ENCODE data around the gene LPXN.
"Not testable (repeated sequence)": the region's sequence is repeated elsewhere in the genome, so short reads cannot be mapped to it uniquely, and the experiment has no call there.

Gene LPXN

GRCh38 chr11:58574881-58575280 lies 775 bp downstream of the LPXN start:
- DNase-seq (no peak), ATAC-seq (replicated peaks) (no peak)
- Mint-ChIP-seq H3K4me1 (ENCODE audit: low read depth in 2 of 2) (peaks cover 46 to 56% of the 10 kb centered on the region in 2 donors), H3K9me3 (no peaks in the 10 kb centered on the region), H3K4me3 (peak overlapping the region; percentile 90 to 92), H3K27ac (peak overlapping the region; percentile 97 to 100), H3K27me3 (no peaks in the 10 kb centered on the region), H3K36me3 (ENCODE audit: insufficient read depth) (peaks cover 72% of the 10 kb centered on the region)

DNA sequence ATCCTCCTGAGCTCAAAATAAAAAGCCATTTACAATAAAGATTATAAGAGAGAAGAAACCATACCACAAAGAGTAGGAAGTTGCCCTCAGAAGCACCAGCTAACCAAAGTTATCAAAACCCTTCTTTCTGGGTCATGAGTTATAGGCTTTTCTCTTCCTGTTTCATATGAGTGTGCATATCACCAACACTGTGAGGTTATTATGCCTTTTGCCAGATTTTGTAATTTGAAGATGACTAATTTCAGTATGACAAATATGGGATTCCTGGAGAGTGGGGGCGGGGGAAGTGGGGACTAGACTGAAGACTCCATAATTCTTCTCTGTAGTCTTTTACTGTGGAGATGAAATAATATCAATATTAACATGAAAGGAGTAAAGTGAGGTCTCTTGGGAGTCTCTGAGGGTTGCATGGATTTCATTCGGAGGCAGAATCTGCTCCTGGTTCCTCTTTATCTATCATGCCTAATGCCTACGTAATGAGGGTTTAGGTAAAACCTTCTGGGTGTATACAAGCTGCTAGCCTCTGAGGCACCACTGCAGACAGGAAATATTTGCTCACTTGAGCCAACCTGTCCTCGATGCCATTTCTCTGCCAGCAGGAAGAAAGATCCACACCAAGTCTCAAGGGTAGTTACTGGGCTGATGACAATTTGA lies 2.1 kb downstream of the LPXN start:
- Mint-ChIP-seq H3K27me3 (no peaks in the 10 kb centered on the region), H3K9me3 (no peaks in the 10 kb centered on the region), H3K4me1 (ENCODE audit: low read depth in 2 of 2) (peaks cover 45 to 61% of the 10 kb centered on the region in 2 donors), H3K36me3 (ENCODE audit: insufficient read depth) (peaks cover 72% of the 10 kb centered on the region), H3K27ac (peak overlapping the region; percentile 97 to 100), H3K4me3 (peak overlapping the region; percentile 90 to 92)
- DNase-seq (peak; percentile 15 to 34 (median 21)), ATAC-seq (replicated peaks) (peak; percentile 36)

- Mint-ChIP-seq H3K36me3 (ENCODE audit: insufficient read depth) (peaks cover 72% of the 10 kb centered on the region), H3K27ac (peak overlapping the region; percentile 97 to 100), H3K4me1 (ENCODE audit: low read depth in 2 of 2) (peaks cover 48 to 68% of the 10 kb centered on the region in 2 donors), H3K4me3 (peak overlapping the region; percentile 90 to 92)
- H3K27me3 Mint-ChIP-seq; DNase-seq; H3K9me3 Mint-ChIP-seq; ATAC-seq (replicated peaks): not testable (repeated sequence)
Measured at GRCh38 chr11:58572906-58573305, 2.8 kb downstream of the LPXN start.

DNA sequence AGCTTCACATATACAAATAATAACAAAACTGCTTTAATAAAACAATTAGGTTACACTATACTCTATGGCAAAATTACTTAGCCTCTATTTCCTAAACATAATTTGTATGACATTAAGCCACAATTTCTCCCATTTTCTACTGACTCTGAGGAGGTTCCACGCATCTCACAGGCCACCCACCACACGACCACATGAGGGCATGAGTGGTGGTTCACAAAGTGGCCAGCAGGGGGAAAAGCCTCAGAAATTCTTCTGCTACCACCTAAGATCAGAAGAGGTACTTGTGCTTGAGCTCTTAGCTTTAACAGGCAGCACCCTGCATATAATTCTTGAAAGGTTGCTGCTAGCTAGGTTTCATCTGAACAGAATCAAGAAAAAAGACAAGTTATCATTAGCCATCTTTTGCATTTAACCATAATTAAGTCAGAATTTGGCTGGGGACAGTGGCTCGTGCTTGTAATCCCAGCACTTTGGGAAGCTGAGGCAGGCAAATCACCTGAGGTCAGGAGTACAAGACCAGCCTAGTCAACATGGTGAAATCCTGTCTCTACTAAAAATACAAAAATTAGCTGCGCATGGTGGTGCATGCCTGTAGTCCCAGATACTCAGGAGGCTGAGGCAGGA lies 7.7 kb downstream of the LPXN start:
- Mint-ChIP-seq H3K9me3 (no peaks in the 10 kb centered on the region), H3K36me3 (ENCODE audit: insufficient read depth) (peaks cover 76% of the 10 kb centered on the region), H3K27me3 (no peaks in the 10 kb centered on the region), H3K4me3 (peak overlapping the region; percentile 16 to 21), H3K4me1 (ENCODE audit: low read depth in 2 of 2) (peaks cover 26 to 53% of the 10 kb centered on the region in 2 donors), H3K27ac (peak overlapping the region; percentile 35 to 80)
- ATAC-seq (replicated peaks) (peak; percentile 99), DNase-seq (peak; percentile 75 to 82 (median 77))

DNA sequence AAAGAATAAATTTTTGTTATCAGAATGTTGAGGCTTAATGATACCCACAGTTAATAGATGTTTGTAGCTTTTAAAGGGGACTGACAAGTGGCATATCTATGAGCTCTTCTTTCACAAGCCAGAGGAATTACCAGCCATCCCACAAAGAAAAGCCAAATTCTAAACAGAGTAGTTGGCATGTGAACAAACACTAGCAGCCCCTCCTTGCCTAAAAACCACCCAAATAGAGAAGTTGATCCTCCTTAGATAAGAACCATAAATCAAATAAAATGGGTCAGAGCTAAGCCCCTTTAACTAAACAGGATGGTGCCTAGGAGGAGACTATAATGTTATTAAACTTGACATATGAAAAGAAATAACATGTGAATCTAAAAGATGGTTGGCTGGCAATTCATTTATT lies 11.4 kb downstream of the LPXN start:
- DNase-seq: no peak
- Mint-ChIP-seq H3K4me3 (peak overlapping the region; percentile 38 to 49), H3K27me3 (no peaks in the 10 kb centered on the region), H3K9me3 (no peaks in the 10 kb centered on the region), H3K4me1 (ENCODE audit: low read depth in 2 of 2) (peaks cover 37 to 57% of the 10 kb centered on the region in 2 donors), H3K27ac (peak overlapping the region; percentile 69 to 77), H3K36me3 (ENCODE audit: insufficient read depth) (peaks cover 71% of the 10 kb centered on the region)
- peak; percentile 30 for ATAC-seq (replicated peaks)

DNA sequence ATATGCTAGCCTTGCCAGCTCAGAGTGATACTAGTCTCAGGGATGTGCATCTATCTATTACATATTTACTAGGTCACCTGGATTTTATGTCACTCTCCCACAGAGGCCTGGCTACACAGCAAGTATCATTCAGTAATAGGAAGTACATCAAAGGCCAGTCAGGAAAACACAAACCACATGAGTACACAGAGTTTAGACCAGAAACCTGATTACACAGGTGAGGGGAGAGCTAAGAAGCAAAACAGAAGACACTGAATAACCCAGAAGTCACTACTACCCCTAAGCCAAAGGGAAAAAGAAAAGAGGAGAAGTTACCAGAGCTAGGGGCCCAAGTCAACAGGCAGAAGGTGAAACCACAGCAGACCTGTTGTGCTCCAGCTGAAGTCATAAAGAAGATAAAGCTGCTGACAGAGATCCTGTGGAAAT lies 13.3 kb downstream of the LPXN start:
- Mint-ChIP-seq H3K27ac (peak overlapping the region; percentile 69 to 77), H3K4me3 (peak overlapping the region; percentile 7 to 28), H3K9me3 (no peaks in the 10 kb centered on the region), H3K27me3 (no peaks in the 10 kb centered on the region), H3K4me1 (ENCODE audit: low read depth in 2 of 2) (peaks cover 31 to 49% of the 10 kb centered on the region in 2 donors), H3K36me3 (ENCODE audit: insufficient read depth) (peaks cover 63% of the 10 kb centered on the region)
- no peak for DNase-seq
- peak; percentile 81 for ATAC-seq (replicated peaks)

GRCh38 chr11:58561394-58562098 lies 14.1 kb downstream of the LPXN start:
- DNase-seq (no peak), ATAC-seq (replicated peaks) (no peak)
- no peaks in the 10 kb centered on the region for H3K9me3 Mint-ChIP-seq
- H3K36me3 Mint-ChIP-seq (ENCODE audit: insufficient read depth): peaks cover 66% of the 10 kb centered on the region
- H3K27ac Mint-ChIP-seq: peak overlapping the region; percentile 69 to 77
- peak overlapping the region; percentile 7 to 13 for H3K4me3 Mint-ChIP-seq
- no peaks in the 10 kb centered on the region for H3K27me3 Mint-ChIP-seq
- H3K4me1 Mint-ChIP-seq (ENCODE audit: low read depth in 2 of 2): peaks cover 38 to 57% of the 10 kb centered on the region in 2 donors

- Mint-ChIP-seq H3K4me3 (no peak overlapping the region), H3K36me3 (ENCODE audit: insufficient read depth) (peaks cover 68% of the 10 kb centered on the region), H3K4me1 (ENCODE audit: low read depth in 2 of 2) (peaks cover 38 to 58% of the 10 kb centered on the region in 2 donors), H3K27ac (peak overlapping the region; percentile 69 to 77), H3K27me3 (no peaks in the 10 kb centered on the region), H3K9me3 (no peaks in the 10 kb centered on the region)
- ATAC-seq (replicated peaks) (no peak), DNase-seq (no peak)
Measured at GRCh38 chr11:58560842-58561241, 14.8 kb downstream of the LPXN start.

GRCh38 chr11:58549644-58550043 lies 26.0 kb downstream of the LPXN start:
- Mint-ChIP-seq H3K4me1 (ENCODE audit: low read depth in 2 of 2) (peaks cover 6 to 14% of the 10 kb centered on the region in 2 donors), H3K36me3 (ENCODE audit: insufficient read depth) (peaks cover 92% of the 10 kb centered on the region), H3K4me3 (no peak overlapping the region), H3K27ac (peak overlapping the region; percentile 65 to 73), H3K9me3 (no peaks in the 10 kb centered on the region), H3K27me3 (no peaks in the 10 kb centered on the region)
- ATAC-seq (replicated peaks) (no peak), DNase-seq (no peak)

DNA sequence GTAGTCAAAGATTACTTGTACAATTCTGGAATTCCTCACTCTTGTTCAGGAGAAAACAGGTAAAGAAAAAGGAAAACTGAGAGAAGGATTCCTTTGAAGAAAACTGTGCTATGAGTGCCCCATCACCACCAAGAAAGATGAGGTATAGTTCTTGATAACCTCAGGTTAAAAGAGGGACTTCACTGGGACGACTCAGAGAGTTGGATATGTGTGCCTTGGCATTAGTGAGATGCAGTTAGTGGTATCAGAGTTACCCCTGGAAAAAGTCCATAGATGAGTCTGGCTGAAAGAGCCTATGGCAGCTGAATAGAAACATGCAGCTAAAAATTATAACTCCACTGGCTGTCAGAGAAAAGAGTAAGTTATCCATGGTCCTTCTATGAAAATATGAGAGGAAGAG lies 28.8 kb downstream of the LPXN start:
- Mint-ChIP-seq H3K4me3 (no peak overlapping the region), H3K27ac (peak overlapping the region; percentile 59 to 88), H3K36me3 (ENCODE audit: insufficient read depth) (peaks cover 73% of the 10 kb centered on the region), H3K27me3 (no peaks in the 10 kb centered on the region), H3K9me3 (no peaks in the 10 kb centered on the region), H3K4me1 (ENCODE audit: low read depth in 2 of 2) (peaks cover 3 to 5% of the 10 kb centered on the region in 2 donors)
- ATAC-seq (replicated peaks): no peak
- no peak for DNase-seq

- H3K4me3 Mint-ChIP-seq: no peak overlapping the region
- no peak overlapping the region for H3K27ac Mint-ChIP-seq
- peaks cover 56% of the 10 kb centered on the region for H3K36me3 Mint-ChIP-seq (ENCODE audit: insufficient read depth)
- H3K4me1 Mint-ChIP-seq (ENCODE audit: low read depth in 2 of 2): peaks cover 24 to 31% of the 10 kb centered on the region in 2 donors
- no peaks in the 10 kb centered on the region for H3K27me3 Mint-ChIP-seq
- no peak for ATAC-seq (replicated peaks)
- no peak for DNase-seq
- no peaks in the 10 kb centered on the region for H3K9me3 Mint-ChIP-seq
Measured at GRCh38 chr11:58531865-58532341, 43.8 kb downstream of the LPXN start.

DNA sequence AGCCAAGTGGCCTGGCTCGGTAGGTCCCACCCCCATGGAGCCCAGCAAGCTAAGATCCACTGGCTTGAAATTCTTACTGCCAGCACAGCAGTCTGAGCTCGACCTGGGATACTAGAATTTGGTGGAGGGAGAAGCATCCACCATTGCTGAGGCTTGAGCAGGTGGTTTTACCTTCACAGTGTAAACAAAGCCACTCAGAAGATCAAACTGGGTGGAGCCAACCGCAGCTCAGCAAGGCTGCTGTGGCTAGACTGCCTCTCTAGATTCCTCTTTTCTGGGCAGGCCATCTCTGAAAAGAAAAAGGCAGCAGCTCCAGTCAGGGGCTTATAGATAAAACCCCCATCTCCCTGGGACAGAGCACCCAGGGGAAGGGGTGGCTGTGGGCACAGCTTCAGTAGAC lies 45.4 kb downstream of the LPXN start:
- Mint-ChIP-seq H3K4me1 (ENCODE audit: low read depth in 2 of 2) (peaks cover 22 to 24% of the 10 kb centered on the region in 2 donors), H3K27me3 (no peaks in the 10 kb centered on the region), H3K36me3 (ENCODE audit: insufficient read depth) (peaks cover 53% of the 10 kb centered on the region), H3K27ac (peak overlapping the region; percentile 35 to 70), H3K4me3 (peak overlapping the region in 1 of 2 donors; percentile 35), H3K9me3 (no peaks in the 10 kb centered on the region)
- ATAC-seq (replicated peaks) (peak; percentile 49), DNase-seq (no peak)

GRCh38 chr11:58527429-58527828 lies 48.2 kb downstream of the LPXN start:
- ATAC-seq (replicated peaks) (no peak), DNase-seq (no peak)
- no peaks in the 10 kb centered on the region for H3K27me3 Mint-ChIP-seq
- H3K9me3 Mint-ChIP-seq: no peaks in the 10 kb centered on the region
- peaks cover 17 to 20% of the 10 kb centered on the region in 2 donors for H3K4me1 Mint-ChIP-seq (ENCODE audit: low read depth in 2 of 2)
- H3K36me3 Mint-ChIP-seq (ENCODE audit: insufficient read depth): peaks cover 36% of the 10 kb centered on the region
- peak overlapping the region; percentile 8 to 97 for H3K27ac Mint-ChIP-seq
- no peak overlapping the region for H3K4me3 Mint-ChIP-seq
